ENCODE results near the gene SLC25A51.
"Not testable (repeated sequence)": the region's sequence is repeated elsewhere in the genome, so short reads cannot be mapped to it uniquely, and the experiment has no call there.

SLC25A51 gene

GRCh38 chr9:37911271-37911681, 7.3 kb upstream of the SLC25A51 start:
- Histone ChIP-seq H4K8ac (ENCODE audit: low read depth, low read length) (no peak overlapping the region), H3K18ac (ENCODE audit: low read length) (no peak overlapping the region), H3K9ac (ENCODE audit: low read depth, low read length, poor library complexity) (no peak overlapping the region), H3K79me1 (ENCODE audit: low read depth, low read length) (peaks cover 1% of the 10 kb centered on the region), H3K4me3 (ENCODE audit: low read length in 2 of 2) (peak overlapping the region in 1 of 2 donors; percentile 23), H2BK5ac (ENCODE audit: low read length) (no peak overlapping the region), H3K27me3 (ENCODE audit: control insufficient read depth in 3 of 3, insufficient read depth in 3 of 3, low read depth in 1 of 3, low read length in 3 of 3) (no peaks in the 10 kb centered on the region), H3K4ac (ENCODE audit: low read length) (no peak overlapping the region), H3K14ac (ENCODE audit: low read length) (no peak overlapping the region), H3K9me3 (replicated peaks in 1 of 2; ENCODE audit: control insufficient read depth in 2 of 2, insufficient read depth in 1 of 2, low read depth in 1 of 2, low read length in 2 of 2) (no peaks in the 10 kb centered on the region), H3K23ac (ENCODE audit: low read depth, low read length, poor library complexity) (no peak overlapping the region), H2AK5ac (ENCODE audit: low read depth, low read length) (no peak overlapping the region), H3K4me2 (ENCODE audit: insufficient read depth, low read length, poor library complexity, severe bottlenecking) (no peak overlapping the region), H2BK12ac (ENCODE audit: low read length) (no peak overlapping the region), H2BK120ac (ENCODE audit: low read depth, low read length) (no peak overlapping the region), H3K36me3 (replicated peaks in 1 of 2; ENCODE audit: control insufficient read depth in 2 of 2, insufficient read depth in 2 of 2, low read length in 2 of 2) (no peaks in the 10 kb centered on the region), H2AFZ (ENCODE audit: low read length) (peak overlapping the region; percentile 60), H4K91ac (ENCODE audit: low read depth, low read length, poor library complexity) (no peak overlapping the region), H3K4me1 (ENCODE audit: control insufficient read depth in 2 of 2, insufficient read depth in 1 of 2, low read depth in 1 of 2, low read length in 2 of 2) (peaks cover 4 to 5% of the 10 kb centered on the region in 2 donors), H2BK15ac (ENCODE audit: low read length) (no peak overlapping the region), H3K27ac (replicated peaks; ENCODE audit: low read length) (no peak overlapping the region)
- no peak for DNase-seq (ENCODE audit: low spot score)
- no CpG with 5 or more reads among the region's 6 CpGs for WGBS, 2 donors (ENCODE audit: extremely low coverage in 2 of 2, insufficient read length in 2 of 2, insufficient replicate concordance in 1 of 2)

- H3K9ac ChIP-seq (ENCODE audit: low read depth, low read length, poor library complexity), result no peak overlapping the region
- H3K36me3 ChIP-seq (replicated peaks in 1 of 2; ENCODE audit: control insufficient read depth in 2 of 2, insufficient read depth in 2 of 2, low read length in 2 of 2), result no peaks in the 10 kb centered on the region
- no peak overlapping the region for H2AFZ ChIP-seq (ENCODE audit: low read length)
- H3K4me2 ChIP-seq (ENCODE audit: insufficient read depth, low read length, poor library complexity, severe bottlenecking), result no peak overlapping the region
- no peak overlapping the region for H2BK5ac ChIP-seq (ENCODE audit: low read length)
- no peak overlapping the region for H3K18ac ChIP-seq (ENCODE audit: low read length)
- no CpG with 5 or more reads among the region's 4 CpGs for WGBS, 2 donors (ENCODE audit: extremely low coverage in 2 of 2, insufficient read length in 2 of 2, insufficient replicate concordance in 1 of 2)
- no peak overlapping the region for H4K91ac ChIP-seq (ENCODE audit: low read depth, low read length, poor library complexity)
- H2BK15ac ChIP-seq (ENCODE audit: low read length), result no peak overlapping the region
- no peak overlapping the region for H3K14ac ChIP-seq (ENCODE audit: low read length)
- H3K27me3 ChIP-seq (ENCODE audit: control insufficient read depth in 3 of 3, insufficient read depth in 3 of 3, low read depth in 1 of 3, low read length in 3 of 3), result no peaks in the 10 kb centered on the region
- H3K23ac ChIP-seq (ENCODE audit: low read depth, low read length, poor library complexity), result no peak overlapping the region
- H3K79me1 ChIP-seq (ENCODE audit: low read depth, low read length), result peaks cover 1% of the 10 kb centered on the region
- no peak overlapping the region for H2BK12ac ChIP-seq (ENCODE audit: low read length)
- no peaks in the 10 kb centered on the region for H3K9me3 ChIP-seq (replicated peaks in 1 of 2; ENCODE audit: control insufficient read depth in 2 of 2, insufficient read depth in 1 of 2, low read depth in 1 of 2, low read length in 2 of 2)
- no peak overlapping the region for H4K8ac ChIP-seq (ENCODE audit: low read depth, low read length)
- H2AK5ac ChIP-seq (ENCODE audit: low read depth, low read length), result no peak overlapping the region
- H3K27ac ChIP-seq (replicated peaks; ENCODE audit: low read length), result no peak overlapping the region
- no peak for DNase-seq (ENCODE audit: low spot score)
- no peak overlapping the region for H3K4me3 ChIP-seq (ENCODE audit: low read length in 2 of 2)
- H2BK120ac ChIP-seq (ENCODE audit: low read depth, low read length), result no peak overlapping the region
- peaks cover 4 to 5% of the 10 kb centered on the region in 2 donors for H3K4me1 ChIP-seq (ENCODE audit: control insufficient read depth in 2 of 2, insufficient read depth in 1 of 2, low read depth in 1 of 2, low read length in 2 of 2)
- H3K4ac ChIP-seq (ENCODE audit: low read length), result no peak overlapping the region
Observed at GRCh38 chr9:37910271-37910670, 6.3 kb upstream of the SLC25A51 start.

DNA sequence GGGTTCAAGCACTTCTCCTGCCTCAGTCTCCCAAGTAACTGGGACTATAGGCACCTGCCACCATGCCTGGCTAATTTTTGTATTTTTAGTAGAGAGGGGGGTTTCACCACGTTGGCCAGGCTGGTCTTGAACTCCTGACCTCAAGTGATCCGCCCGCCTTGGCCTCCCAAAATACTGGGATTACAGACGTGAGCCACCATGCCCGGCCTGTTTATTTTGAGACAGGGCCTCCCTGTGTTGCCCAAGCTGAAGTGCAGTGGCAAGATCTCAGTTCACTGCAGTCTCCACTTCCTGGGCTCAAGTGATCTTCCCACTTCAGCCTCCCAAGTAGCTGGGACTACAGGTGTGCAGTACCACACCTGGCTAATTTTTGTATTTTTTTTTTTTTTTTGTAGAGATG, 5.9 kb upstream of the SLC25A51 start:
- not testable (repeated sequence) for DNase-seq (ENCODE audit: low spot score); H3K79me1 ChIP-seq (ENCODE audit: low read depth, low read length); H3K27ac ChIP-seq (replicated peaks; ENCODE audit: low read length); H3K23ac ChIP-seq (ENCODE audit: low read depth, low read length, poor library complexity); H3K18ac ChIP-seq (ENCODE audit: low read length); H3K9ac ChIP-seq (ENCODE audit: low read depth, low read length, poor library complexity); H4K91ac ChIP-seq (ENCODE audit: low read depth, low read length, poor library complexity); H3K14ac ChIP-seq (ENCODE audit: low read length); H2AFZ ChIP-seq (ENCODE audit: low read length); H2BK12ac ChIP-seq (ENCODE audit: low read length); H2BK5ac ChIP-seq (ENCODE audit: low read length); H3K27me3 ChIP-seq (ENCODE audit: control insufficient read depth in 3 of 3, insufficient read depth in 3 of 3, low read depth in 1 of 3, low read length in 3 of 3); H2AK5ac ChIP-seq (ENCODE audit: low read depth, low read length); H3K4me1 ChIP-seq (ENCODE audit: control insufficient read depth in 2 of 2, insufficient read depth in 1 of 2, low read depth in 1 of 2, low read length in 2 of 2); H2BK15ac ChIP-seq (ENCODE audit: low read length); H3K9me3 ChIP-seq (replicated peaks in 1 of 2; ENCODE audit: control insufficient read depth in 2 of 2, insufficient read depth in 1 of 2, low read depth in 1 of 2, low read length in 2 of 2); H2BK120ac ChIP-seq (ENCODE audit: low read depth, low read length); H3K4me2 ChIP-seq (ENCODE audit: insufficient read depth, low read length, poor library complexity, severe bottlenecking); H3K4ac ChIP-seq (ENCODE audit: low read length); H3K36me3 ChIP-seq (replicated peaks in 1 of 2; ENCODE audit: control insufficient read depth in 2 of 2, insufficient read depth in 2 of 2, low read length in 2 of 2); H3K4me3 ChIP-seq (ENCODE audit: low read length in 2 of 2); H4K8ac ChIP-seq (ENCODE audit: low read depth, low read length)
- WGBS, 2 donors (ENCODE audit: extremely low coverage in 2 of 2, insufficient read length in 2 of 2, insufficient replicate concordance in 1 of 2), result no CpG with 5 or more reads among the region's 5 CpGs

- Histone ChIP-seq H3K27ac (replicated peaks; ENCODE audit: low read length) (no peak overlapping the region), H4K8ac (ENCODE audit: low read depth, low read length) (no peak overlapping the region), H2BK12ac (ENCODE audit: low read length) (no peak overlapping the region), H3K4me3 (ENCODE audit: low read length in 2 of 2) (no peak overlapping the region), H4K91ac (ENCODE audit: low read depth, low read length, poor library complexity) (no peak overlapping the region), H3K14ac (ENCODE audit: low read length) (no peak overlapping the region), H3K18ac (ENCODE audit: low read length) (no peak overlapping the region), H3K79me1 (ENCODE audit: low read depth, low read length) (peaks cover 1% of the 10 kb centered on the region), H2BK15ac (ENCODE audit: low read length) (no peak overlapping the region), H3K23ac (ENCODE audit: low read depth, low read length, poor library complexity) (no peak overlapping the region), H3K9ac (ENCODE audit: low read depth, low read length, poor library complexity) (no peak overlapping the region), H3K4me1 (ENCODE audit: control insufficient read depth in 2 of 2, insufficient read depth in 1 of 2, low read depth in 1 of 2, low read length in 2 of 2) (peaks cover 7 to 9% of the 10 kb centered on the region in 2 donors), H2AFZ (ENCODE audit: low read length) (no peak overlapping the region), H2BK5ac (ENCODE audit: low read length) (no peak overlapping the region), H2AK5ac (ENCODE audit: low read depth, low read length) (no peak overlapping the region), H2BK120ac (ENCODE audit: low read depth, low read length) (no peak overlapping the region), H3K9me3 (replicated peaks in 1 of 2; ENCODE audit: control insufficient read depth in 2 of 2, insufficient read depth in 1 of 2, low read depth in 1 of 2, low read length in 2 of 2) (no peaks in the 10 kb centered on the region), H3K27me3 (ENCODE audit: control insufficient read depth in 3 of 3, insufficient read depth in 3 of 3, low read depth in 1 of 3, low read length in 3 of 3) (no peaks in the 10 kb centered on the region), H3K36me3 (replicated peaks in 1 of 2; ENCODE audit: control insufficient read depth in 2 of 2, insufficient read depth in 2 of 2, low read length in 2 of 2) (no peaks in the 10 kb centered on the region), H3K4ac (ENCODE audit: low read length) (no peak overlapping the region), H3K4me2 (ENCODE audit: insufficient read depth, low read length, poor library complexity, severe bottlenecking) (no peak overlapping the region)
- no peak for DNase-seq (ENCODE audit: low spot score)
- no CpG with 5 or more reads among the region's 3 CpGs for WGBS, 2 donors (ENCODE audit: extremely low coverage in 2 of 2, insufficient read length in 2 of 2, insufficient replicate concordance in 1 of 2)
Observed at GRCh38 chr9:37909326-37909725, 5.4 kb upstream of the SLC25A51 start.

Measured in neuronal stem cell (in vitro differentiated cells).